Osteoblast (primary cell): ENCODE data around the gene ZIM2. TPM values are rescaled to one million over a fixed set of nuclear protein-coding genes. Genes with fewer than 3 reads are reported as not detected.

Source experiments
- DNase-seq: peaks from one replicate; pipeline ENCODE4 v3.0.0; 2011; ENCODE audit warnings: low spot score, mixed read lengths; ENCODE audit not compliant: insufficient read length; ENCODE audit errors: missing footprints
- H2AFZ ChIP-seq: 2 replicates; pipeline ENCODE4 v1.6.0; 2011; ENCODE audit warnings: mild to moderate bottlenecking, low read length
- H3K27ac ChIP-seq: 2 replicates; pipeline ENCODE4 v1.5.1; 2011; ENCODE audit warnings: mild to moderate bottlenecking, low read depth, low read length, moderate library complexity
- H3K27me3 ChIP-seq: 2 replicates; pipeline ENCODE4 v1.6.0; 2012; ENCODE audit warnings: mild to moderate bottlenecking, control low read depth, inconsistent platforms, low read length, moderate library complexity; ENCODE audit not compliant: insufficient read depth
- H3K36me3 ChIP-seq: 2 replicates; pipeline ENCODE4 v1.5.1; 2011; ENCODE audit warnings: mild to moderate bottlenecking, low read length, control low read depth, moderate library complexity; ENCODE audit not compliant: insufficient read depth
- H3K4me1 ChIP-seq: 2 replicates; pipeline ENCODE4 v1.5.1; 2011; ENCODE audit warnings: mild to moderate bottlenecking, low read length, control low read depth, moderate library complexity; ENCODE audit not compliant: insufficient read depth
- H3K4me2 ChIP-seq: 2 replicates; pipeline ENCODE4 v1.6.0; 2011; ENCODE audit warnings: mild to moderate bottlenecking, low read length; ENCODE audit not compliant: insufficient read depth
- H3K4me3 ChIP-seq: fragments of 200-600 bp; sonication (generic); 3 replicates; pipeline ENCODE4 v1.5.1; 2012; ENCODE audit warnings: mild to moderate bottlenecking, low read length, inconsistent platforms; ENCODE audit not compliant: insufficient read depth
- H3K79me2 ChIP-seq: 2 replicates; pipeline ENCODE4 v1.6.0; 2012; ENCODE audit warnings: mild to moderate bottlenecking, low read length, control low read depth, inconsistent platforms; ENCODE audit not compliant: insufficient read depth
- H3K9me3 ChIP-seq: 2 replicates; pipeline ENCODE4 v1.5.1; 2011; ENCODE audit warnings: low read depth, low read length, control low read depth
- H4K20me1 ChIP-seq: 2 replicates; pipeline ENCODE4 v1.6.0; 2012; ENCODE audit warnings: mild to moderate bottlenecking, low read length, control low read depth; ENCODE audit not compliant: insufficient read depth
- small RNA-seq: library from RNA; depleted of rRNA; stranded (forward); fragments of <200 nt; gene quantifications from one replicate; pipeline ENCODE3, GENCODE V24; 2012
- total RNA-seq: library from RNA; depleted of rRNA; stranded (reverse); fragments of >200 nt; gene quantifications from 2 replicates; pipeline ENCODE4 v1.2.3, GENCODE V29; 2012
- TF ChIP-seq, protein P1 (sequence below): IDR thresholded peaks from 2 replicates; pipeline ENCODE4 v1.5.1; 2011; ENCODE audit warnings: mild to moderate bottlenecking, low read depth, low read length, moderate library complexity; ENCODE audit errors: extremely low read depth

The ZIM2 gene
- total RNA-seq, 1 donor = not detected

DNA sequence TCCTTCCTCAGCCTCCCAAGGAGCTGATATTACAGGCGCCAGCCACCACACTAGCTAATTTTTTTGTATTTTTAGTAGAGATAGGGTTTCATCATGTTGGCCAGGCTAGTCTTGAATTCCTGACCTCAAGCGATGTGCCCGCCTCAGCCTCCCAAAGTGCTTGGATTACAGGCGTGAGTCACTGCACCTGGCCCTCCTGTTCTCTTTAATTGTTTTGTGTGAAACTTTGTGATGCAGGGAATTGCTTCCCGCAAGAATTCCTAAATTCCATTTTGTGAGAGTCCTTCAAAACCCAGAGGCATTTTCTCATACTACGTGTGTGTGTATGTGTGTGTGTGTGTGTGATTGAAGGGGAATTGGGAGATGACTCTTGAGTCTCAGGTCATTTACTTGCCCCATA lies 104.0 kb downstream of the ZIM2 start:
- no peak overlapping the region for H3K27ac ChIP-seq
- no peaks in the 10 kb centered on the region for H3K79me2 ChIP-seq
- no peaks in the 10 kb centered on the region for H3K9me3 ChIP-seq
- no peak overlapping the region for H3K4me2 ChIP-seq
- no peaks in the 10 kb centered on the region for H3K4me1 ChIP-seq
- H2AFZ ChIP-seq = no peak overlapping the region
- no peaks in the 10 kb centered on the region for H3K36me3 ChIP-seq
- TF ChIP-seq, protein P1, sequence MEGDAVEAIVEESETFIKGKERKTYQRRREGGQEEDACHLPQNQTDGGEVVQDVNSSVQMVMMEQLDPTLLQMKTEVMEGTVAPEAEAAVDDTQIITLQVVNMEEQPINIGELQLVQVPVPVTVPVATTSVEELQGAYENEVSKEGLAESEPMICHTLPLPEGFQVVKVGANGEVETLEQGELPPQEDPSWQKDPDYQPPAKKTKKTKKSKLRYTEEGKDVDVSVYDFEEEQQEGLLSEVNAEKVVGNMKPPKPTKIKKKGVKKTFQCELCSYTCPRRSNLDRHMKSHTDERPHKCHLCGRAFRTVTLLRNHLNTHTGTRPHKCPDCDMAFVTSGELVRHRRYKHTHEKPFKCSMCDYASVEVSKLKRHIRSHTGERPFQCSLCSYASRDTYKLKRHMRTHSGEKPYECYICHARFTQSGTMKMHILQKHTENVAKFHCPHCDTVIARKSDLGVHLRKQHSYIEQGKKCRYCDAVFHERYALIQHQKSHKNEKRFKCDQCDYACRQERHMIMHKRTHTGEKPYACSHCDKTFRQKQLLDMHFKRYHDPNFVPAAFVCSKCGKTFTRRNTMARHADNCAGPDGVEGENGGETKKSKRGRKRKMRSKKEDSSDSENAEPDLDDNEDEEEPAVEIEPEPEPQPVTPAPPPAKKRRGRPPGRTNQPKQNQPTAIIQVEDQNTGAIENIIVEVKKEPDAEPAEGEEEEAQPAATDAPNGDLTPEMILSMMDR = no peak
- no peaks in the 10 kb centered on the region for H4K20me1 ChIP-seq
- DNase-seq = no peak
- H3K4me3 ChIP-seq = no peak overlapping the region
- H3K27me3 ChIP-seq = no peaks in the 10 kb centered on the region

DNA sequence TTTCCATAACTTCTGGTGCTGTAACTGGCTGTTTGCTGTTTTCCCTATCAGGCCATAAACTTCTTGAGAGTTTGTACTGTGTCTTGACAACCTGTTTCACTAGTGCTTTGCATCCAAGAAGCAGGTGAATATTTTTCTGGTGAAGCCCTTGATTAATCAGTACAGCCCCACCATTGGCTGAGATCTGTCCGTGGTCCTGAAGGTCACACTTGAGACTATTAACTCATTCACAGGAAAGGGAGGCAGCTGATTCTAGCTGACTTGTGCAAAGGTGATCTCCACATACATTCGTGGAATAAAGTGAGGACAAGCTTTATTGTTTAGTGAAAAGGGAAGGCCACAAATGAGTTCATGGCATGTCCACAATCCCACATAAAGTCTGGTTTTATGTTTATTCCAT lies 107.5 kb downstream of the ZIM2 start:
- Histone ChIP-seq H3K4me2 (no peak overlapping the region), H2AFZ (no peak overlapping the region), H3K79me2 (no peaks in the 10 kb centered on the region), H3K4me1 (no peaks in the 10 kb centered on the region), H4K20me1 (no peaks in the 10 kb centered on the region), H3K4me3 (no peak overlapping the region), H3K36me3 (no peaks in the 10 kb centered on the region), H3K27me3 (no peaks in the 10 kb centered on the region), H3K9me3 (no peaks in the 10 kb centered on the region), H3K27ac (no peak overlapping the region)
- no peak for DNase-seq
- TF ChIP-seq, protein P1 = no peak

DNA sequence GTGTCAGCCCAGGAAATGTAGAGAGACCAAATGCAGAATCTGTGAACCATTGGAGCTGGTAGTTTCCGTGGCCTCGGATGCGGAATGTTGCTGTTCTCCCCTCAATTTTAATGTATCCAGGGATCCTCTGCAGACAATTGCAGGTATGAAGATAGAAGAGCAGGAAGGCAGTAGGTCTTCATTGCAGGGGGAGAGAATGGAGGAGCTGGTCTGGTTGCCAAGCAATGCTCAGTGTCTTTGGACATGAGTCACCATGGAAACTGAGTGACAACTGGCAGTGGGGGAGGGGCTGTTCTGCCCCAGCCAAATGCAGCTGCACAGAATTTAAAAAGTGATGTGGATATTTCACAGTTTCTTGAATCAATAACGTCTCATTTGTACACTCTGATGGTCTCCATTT lies 112.8 kb downstream of the ZIM2 start:
- Histone ChIP-seq H3K36me3 (no peaks in the 10 kb centered on the region), H3K27ac (no peak overlapping the region), H3K4me1 (no peaks in the 10 kb centered on the region), H2AFZ (no peak overlapping the region), H3K27me3 (no peaks in the 10 kb centered on the region), H4K20me1 (no peaks in the 10 kb centered on the region), H3K9me3 (no peaks in the 10 kb centered on the region), H3K4me3 (no peak overlapping the region), H3K4me2 (no peak overlapping the region), H3K79me2 (no peaks in the 10 kb centered on the region)
- TF ChIP-seq, protein P1 = no peak
- no peak for DNase-seq

DNA sequence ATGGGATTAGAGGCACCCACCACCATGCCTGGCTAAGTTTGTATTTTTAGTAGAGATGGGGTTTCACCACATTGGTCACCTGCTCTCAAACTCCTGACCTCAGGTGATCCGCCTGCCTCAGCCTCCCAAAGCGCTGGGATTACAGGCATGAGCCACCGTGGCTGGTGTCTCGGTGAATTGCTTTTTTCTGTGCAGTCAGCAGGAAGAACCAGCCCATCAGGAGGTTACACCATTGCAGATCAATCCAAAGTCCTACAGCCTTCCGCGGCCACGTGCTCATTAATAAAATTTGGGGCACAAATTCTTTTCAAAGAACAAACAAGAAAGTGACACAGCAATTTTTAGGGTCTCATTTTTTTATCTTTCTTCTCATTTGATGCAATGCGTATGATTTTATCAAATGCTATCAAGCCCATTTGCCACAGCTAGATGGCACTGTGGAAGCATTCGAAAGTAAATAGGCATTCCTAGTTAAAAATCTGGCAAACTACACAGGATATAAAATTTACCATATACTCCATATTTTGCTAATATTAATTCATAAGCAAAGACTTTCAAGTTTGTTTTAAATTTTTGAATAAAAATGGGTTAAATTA lies 114.6 kb downstream of the ZIM2 start:
- H3K9me3 ChIP-seq = no peaks in the 10 kb centered on the region
- no peaks in the 10 kb centered on the region for H3K79me2 ChIP-seq
- DNase-seq = no peak
- no peak overlapping the region for H3K4me3 ChIP-seq
- no peaks in the 10 kb centered on the region for H4K20me1 ChIP-seq
- H3K4me2 ChIP-seq = no peak overlapping the region
- no peaks in the 10 kb centered on the region for H3K36me3 ChIP-seq
- TF ChIP-seq, protein P1 = no peak
- H3K4me1 ChIP-seq = no peaks in the 10 kb centered on the region
- no peaks in the 10 kb centered on the region for H3K27me3 ChIP-seq
- no peak overlapping the region for H2AFZ ChIP-seq
- no peak overlapping the region for H3K27ac ChIP-seq

Small RNA genes lying within 50 kb of the gene (small RNA-seq; reads per million reads assigned to genes)
- gene AC006115.2 = not detected

Other genes with a start within 250 kb of the ZIM2 start
- gene ZNF71, start 245.4 kb downstream of the ZIM2 start, total RNA-seq = 7.2 and 8.5 TPM in 2 replicates
- under 0.01 TPM in 1 of 2 replicates, not detected in the other for gene SMIM17, start 197.6 kb downstream of the ZIM2 start, total RNA-seq
- 0.29 and 0.72 TPM in 2 replicates for gene ZNF835, start 169.0 kb downstream of the ZIM2 start, total RNA-seq
- gene PEG3, start within 50 bp of the ZIM2 start, total RNA-seq = 1.2 and 1.8 TPM in 2 replicates